Stimulated activated CD4-positive, alpha-beta T cell treated with anti-CD3 and anti-CD28 coated beads, Interleukin-4, amount 100 ng/mL, for 24 hours (primary cell): ENCODE results near the gene TERB2.
"Not testable (repeated sequence)": the region's sequence is repeated elsewhere in the genome, so short reads cannot be mapped to it uniquely, and the experiment has no call there.

ENCODE experiments used
- DNase-seq: peaks from one replicate; pipeline ENCODE4 v3.0.0-alpha.2; 2020

TERB2 gene

DNA sequence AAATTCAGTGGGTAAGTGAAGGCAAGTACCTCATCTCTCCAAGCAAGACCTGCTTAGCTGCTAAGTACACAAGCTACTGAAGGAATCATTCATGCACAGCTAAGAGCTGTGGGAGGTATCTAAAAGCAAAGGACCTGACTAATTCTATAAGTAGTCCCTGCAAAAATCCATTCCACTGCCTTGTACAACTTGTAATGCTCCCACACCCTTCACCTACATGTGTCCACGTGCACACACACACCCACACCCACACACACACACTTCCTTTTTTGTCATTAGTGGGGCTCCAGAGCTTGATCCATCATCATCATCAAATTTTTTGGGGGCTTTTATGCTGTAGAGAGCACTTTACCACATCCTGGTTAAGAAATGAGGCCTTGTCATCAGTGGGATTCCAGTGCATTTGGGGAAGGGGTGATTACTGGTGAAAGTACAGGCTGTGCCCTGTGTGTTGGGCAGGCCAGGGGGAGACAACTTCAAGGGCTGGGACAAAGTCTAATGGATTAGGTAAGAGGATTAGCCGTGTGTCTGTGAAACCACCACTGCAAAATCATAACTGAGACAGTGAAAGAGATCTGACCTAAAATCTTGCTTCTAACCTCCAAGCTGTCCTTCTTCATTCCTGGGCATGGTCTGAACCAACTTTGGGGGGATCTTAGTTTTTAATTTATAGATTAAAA lies 47.4 kb downstream of the TERB2 start:
- DNase-seq, result not testable (repeated sequence)

DNA sequence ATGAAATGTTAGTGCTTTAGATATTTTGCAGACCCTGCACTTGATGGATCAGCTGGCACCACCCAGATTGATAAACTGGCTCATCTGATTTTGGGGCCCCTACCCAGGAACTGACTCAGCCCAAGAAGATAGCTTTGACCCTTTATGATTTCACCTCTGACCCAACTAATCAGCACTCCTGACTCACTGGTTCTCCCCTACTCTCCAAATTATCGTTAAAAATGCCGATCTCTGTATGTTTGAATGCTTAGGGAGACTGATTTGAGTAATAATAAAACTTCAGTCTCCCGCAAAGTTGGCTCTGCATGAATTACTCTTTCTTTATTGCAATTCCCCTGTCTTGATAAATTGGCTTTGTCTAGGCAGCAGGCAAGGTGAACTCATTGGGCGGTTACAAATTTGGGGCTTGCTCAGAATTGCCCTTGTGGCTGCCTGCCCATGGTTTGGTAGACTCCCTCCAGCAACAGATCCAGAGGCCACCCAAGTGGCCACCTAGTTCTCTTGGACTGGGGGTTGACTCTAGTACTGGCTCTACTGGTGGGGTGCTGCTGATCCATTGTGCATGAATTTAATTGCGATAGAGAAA lies 48.2 kb downstream of the TERB2 start:
- not testable (repeated sequence) for DNase-seq

- no peak for DNase-seq
Measured at GRCh38 chr15:45009046-45009445, 52.6 kb downstream of the TERB2 start.

DNA sequence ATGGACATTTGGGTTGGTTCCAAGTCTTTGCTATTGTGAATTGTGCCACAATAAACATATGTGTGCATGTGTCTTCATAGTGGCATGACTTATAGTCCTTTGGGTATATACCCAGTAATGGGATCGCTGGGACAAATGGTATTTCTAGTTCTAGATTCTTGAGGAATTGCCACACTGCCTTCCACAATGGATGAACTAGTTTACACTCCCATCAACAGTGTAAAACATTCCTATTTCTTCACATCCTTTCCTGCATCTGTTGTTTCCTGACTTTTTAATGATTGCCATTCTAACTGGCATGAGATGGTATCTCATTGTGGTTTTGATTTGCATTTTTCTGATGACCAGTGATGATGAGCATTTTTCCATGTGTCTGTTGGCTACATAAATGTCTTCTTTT lies 58.6 kb downstream of the TERB2 start:
- DNase-seq, result not testable (repeated sequence)

- not testable (repeated sequence) for DNase-seq
Measured at GRCh38 chr15:45020222-45020900, 63.9 kb downstream of the TERB2 start.

DNA sequence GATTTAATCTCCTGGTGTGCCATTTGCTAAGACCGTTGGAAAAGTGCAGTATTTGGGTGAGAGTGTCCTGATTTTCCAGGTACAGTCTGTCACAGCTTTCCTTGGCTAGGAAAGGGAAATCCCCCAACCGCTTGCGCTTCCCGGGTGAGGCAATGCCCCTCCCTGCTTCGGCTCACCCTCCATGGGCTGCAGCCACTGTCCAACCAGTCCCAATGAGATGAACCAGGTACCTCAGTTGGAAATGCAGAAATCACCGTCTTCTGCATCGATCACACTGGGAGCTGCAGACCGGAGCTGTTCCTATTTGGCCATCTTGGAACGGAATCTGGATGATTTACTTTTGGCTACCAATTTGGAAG lies 64.4 kb downstream of the TERB2 start:
- DNase-seq, result not testable (repeated sequence)

DNA sequence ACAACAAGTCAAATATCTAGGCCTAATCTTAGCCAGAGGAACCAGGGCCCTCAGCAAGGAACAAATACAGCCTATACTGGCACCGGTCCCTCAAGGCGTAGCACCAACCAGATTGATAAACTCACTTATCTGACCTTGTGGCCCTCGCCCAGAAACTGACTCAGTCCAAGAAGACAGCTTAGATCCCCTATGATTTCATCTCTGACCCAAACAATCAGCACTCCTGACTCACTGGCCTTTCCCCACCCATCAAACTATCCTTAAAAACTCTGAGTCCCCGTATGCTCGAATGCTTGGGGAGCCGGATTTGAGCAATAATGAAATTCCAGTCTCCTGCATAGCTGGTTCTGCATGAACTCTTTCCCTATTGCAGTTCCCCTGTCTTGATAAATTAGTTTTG lies 64.9 kb downstream of the TERB2 start:
- no peak for DNase-seq

DNA sequence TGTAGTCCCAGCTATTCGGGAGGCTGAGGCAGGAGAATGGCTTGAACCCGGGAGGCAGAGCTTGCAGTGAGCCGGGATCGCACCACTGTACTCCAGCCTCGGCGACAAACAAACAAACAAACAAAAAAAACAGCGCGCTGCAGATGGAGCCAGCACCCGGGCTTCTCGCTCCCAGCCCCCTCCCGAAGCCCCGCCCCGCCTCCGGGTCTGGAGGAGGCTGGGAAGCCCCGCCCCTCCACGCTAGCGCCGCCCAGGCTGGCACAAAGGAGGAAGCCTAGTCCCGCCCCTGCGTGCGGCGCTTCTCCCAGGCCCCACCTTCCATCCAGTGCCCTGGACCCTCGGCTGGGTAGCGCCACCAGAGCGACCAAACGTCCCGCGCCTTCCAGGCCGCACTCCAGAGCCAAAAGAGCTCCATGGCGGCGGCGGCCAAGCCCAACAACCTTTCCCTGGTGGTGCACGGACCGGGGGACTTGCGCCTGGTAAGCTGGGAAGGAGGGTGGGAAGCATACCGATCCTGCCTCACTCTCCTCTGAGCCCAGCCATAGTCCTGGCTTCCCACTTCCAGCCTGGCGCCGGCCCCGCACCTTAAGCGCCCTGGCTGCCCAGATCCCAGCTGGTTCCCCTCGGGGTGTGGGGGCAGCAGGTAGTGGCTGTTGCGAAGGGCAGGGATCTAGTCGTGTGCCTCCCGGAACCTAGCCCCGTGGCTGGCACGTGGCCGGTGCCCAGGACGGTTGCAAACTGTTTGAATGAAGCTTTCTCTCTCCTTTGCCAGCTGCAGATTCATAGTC lies 66.6 kb downstream of the TERB2 start, which contains the start of gene SORD:
TSS of gene SORD (plus strand) at position 325 of the 788 bp plus-strand sequence. CDS start at position 414, 89 bp downstream.
- DNase-seq, result peak; percentile 93

DNA sequence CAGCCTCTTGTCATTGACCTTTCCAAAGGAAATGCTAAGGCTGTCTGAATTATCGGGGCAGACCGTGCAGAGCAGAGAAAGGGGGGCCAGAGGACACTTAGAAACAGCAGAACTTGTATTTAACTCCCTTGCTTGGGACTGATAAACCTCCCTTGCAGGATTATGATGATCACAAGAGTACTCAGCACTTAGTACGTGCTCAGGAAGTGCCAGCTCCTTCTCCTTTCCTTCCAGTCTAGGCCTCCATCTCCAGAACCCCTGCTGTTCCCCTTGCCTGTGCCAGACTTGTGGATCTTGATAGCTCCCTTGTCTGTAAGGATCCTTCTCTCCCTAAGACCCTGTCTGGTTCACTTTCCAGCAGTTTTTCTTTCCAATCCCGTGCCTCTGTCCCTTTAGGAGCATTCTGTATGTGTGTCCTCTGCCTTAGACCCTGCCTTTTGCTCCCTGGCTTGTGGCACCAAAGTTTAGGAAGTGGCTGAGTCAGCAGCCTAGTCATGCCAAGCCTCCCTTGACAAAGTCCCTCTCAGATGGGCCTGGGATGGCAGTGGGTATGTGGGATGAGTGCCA lies 67.3 kb downstream of the TERB2 start:
- DNase-seq, result no peak

GRCh38 chr15:45024649-45025048 lies 68.2 kb downstream of the TERB2 start:
- DNase-seq, result not testable (repeated sequence)

GRCh38 chr15:45025627-45026026 lies 69.1 kb downstream of the TERB2 start:
- DNase-seq, result not testable (repeated sequence)

GRCh38 chr15:45026651-45027190 lies 70.2 kb downstream of the TERB2 start:
- DNase-seq, result no peak

DNA sequence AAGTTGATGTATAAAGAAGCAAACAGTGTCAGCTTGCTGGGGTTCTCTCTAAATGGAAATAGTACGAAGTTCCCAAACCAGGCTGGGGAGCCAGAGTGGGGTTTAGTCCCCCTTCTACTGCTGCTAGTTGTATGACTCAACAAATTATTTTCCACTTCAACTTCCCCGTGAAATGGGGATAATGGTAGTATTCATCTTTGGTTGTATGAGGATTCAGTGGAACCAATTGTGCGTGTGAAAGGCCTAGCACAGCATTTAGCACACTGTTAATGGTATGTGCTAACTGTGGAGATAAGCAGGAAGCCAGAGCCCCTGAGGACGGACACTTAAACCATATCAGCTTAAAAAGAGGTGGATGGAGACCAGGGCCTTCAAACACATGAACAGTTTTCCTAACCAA lies 70.7 kb downstream of the TERB2 start:
- DNase-seq, result no peak
